RWPE2 (cell line): ENCODE data around the gene MTOR.

Source experiments
- ATAC-seq: fragments of 200-7000 bp; cut with Tn5 transposase; 3 replicates; pipeline ENCODE4 v1.9.1; 2021; ENCODE audit warnings: low read depth
- DNase-seq: peaks from one replicate; pipeline ENCODE4 v3.0.0-alpha.2; 2020; ENCODE audit warnings: low spot score
- H3K27ac ChIP-seq: fragments of 450-650 bp; 2 replicates; pipeline ENCODE4 v1.5.1; 2017; ENCODE audit warnings: mild to moderate bottlenecking; ENCODE audit not compliant: poor library complexity, severe bottlenecking
- H3K27me3 ChIP-seq: fragments of 250-450 bp; sonication (Bioruptor Pico); 2 replicates; pipeline ENCODE4 v1.5.1; 2021; ENCODE audit warnings: mild to moderate bottlenecking, moderate library complexity; ENCODE audit not compliant: insufficient read depth, poor library complexity, severe bottlenecking
- H3K36me3 ChIP-seq: fragments of 250-450 bp; sonication (Bioruptor Pico); 2 replicates; pipeline ENCODE4 v1.5.1; 2020; ENCODE audit warnings: low read depth, mild to moderate bottlenecking, moderate library complexity
- H3K4me1 ChIP-seq: fragments of 250-450 bp; sonication (Bioruptor Pico); 2 replicates; pipeline ENCODE4 v1.5.1; 2021; ENCODE audit warnings: mild to moderate bottlenecking, moderate library complexity; ENCODE audit not compliant: insufficient read depth, poor library complexity, severe bottlenecking
- H3K4me3 ChIP-seq: fragments of 250-450 bp; sonication (Bioruptor Pico); 2 replicates; pipeline ENCODE4 v1.5.1; 2021; ENCODE audit warnings: mild to moderate bottlenecking, moderate library complexity; ENCODE audit not compliant: severe bottlenecking
- H3K9me3 ChIP-seq: fragments of 250-450 bp; sonication (Bioruptor Pico); 2 replicates; pipeline ENCODE4 v1.5.1; 2021; ENCODE audit warnings: mild to moderate bottlenecking, moderate library complexity; ENCODE audit not compliant: severe bottlenecking
- TF ChIP-seq, protein P1 (sequence below): fragments of 450-650 bp; IDR thresholded peaks from one replicate; pipeline ENCODE4 v1.5.1; 2017; ENCODE audit warnings: mild to moderate bottlenecking, moderate library complexity; ENCODE audit not compliant: poor library complexity, severe bottlenecking

The MTOR gene

DNA sequence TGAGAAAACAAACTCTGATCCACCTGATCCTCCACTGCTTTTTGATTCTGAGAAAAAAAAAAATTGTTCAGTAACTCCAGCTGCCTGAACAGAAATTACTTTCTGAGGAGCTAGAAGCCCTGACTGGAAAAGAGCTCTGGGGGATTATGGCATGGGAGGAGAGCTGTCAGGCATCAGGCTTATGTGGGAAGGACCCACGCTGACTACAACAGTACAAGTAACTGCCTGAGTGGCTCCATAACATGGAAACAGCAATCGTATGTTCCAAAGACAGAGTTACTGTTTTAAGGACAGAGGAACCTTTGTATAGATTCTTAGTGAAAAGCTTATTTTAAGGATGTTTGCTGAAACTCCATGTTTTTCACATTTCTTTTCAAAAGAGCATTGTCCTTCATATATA lies 74.4 kb downstream of the MTOR start:
- Histone ChIP-seq H3K27ac (no peak overlapping the region), H3K27me3 (no peaks in the 10 kb centered on the region), H3K4me1 (no peaks in the 10 kb centered on the region), H3K4me3 (no peak overlapping the region), H3K36me3 (peaks cover 44% of the 10 kb centered on the region), H3K9me3 (no peaks in the 10 kb centered on the region)
- TF ChIP-seq, protein P1, sequence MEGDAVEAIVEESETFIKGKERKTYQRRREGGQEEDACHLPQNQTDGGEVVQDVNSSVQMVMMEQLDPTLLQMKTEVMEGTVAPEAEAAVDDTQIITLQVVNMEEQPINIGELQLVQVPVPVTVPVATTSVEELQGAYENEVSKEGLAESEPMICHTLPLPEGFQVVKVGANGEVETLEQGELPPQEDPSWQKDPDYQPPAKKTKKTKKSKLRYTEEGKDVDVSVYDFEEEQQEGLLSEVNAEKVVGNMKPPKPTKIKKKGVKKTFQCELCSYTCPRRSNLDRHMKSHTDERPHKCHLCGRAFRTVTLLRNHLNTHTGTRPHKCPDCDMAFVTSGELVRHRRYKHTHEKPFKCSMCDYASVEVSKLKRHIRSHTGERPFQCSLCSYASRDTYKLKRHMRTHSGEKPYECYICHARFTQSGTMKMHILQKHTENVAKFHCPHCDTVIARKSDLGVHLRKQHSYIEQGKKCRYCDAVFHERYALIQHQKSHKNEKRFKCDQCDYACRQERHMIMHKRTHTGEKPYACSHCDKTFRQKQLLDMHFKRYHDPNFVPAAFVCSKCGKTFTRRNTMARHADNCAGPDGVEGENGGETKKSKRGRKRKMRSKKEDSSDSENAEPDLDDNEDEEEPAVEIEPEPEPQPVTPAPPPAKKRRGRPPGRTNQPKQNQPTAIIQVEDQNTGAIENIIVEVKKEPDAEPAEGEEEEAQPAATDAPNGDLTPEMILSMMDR, result no peak
- no peak for DNase-seq
- ATAC-seq, result no peak

DNA sequence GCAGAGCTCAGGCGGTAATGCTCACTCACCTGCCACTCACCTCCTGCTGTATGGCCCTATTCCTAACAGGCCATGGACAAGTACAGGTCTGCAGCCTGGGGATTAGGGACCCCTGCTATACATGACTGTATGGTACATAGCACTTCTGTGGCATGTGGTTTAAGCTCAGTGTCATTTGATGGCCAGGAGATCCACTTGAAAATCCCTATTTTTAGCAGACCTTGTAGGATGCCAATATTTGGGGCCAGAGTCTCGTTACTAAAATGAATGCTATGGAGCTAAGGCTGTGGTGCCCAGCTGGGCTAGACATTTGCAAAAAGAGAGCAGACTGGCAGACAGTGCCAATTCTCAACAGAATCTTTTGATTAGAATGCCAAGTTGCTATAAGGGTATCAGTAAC lies 74.9 kb downstream of the MTOR start:
- TF ChIP-seq, protein P1, result no peak

GRCh38 chr1:11187000-11187399 lies 75.4 kb downstream of the MTOR start:
- TF ChIP-seq, protein P1, result no peak
- no peaks in the 10 kb centered on the region for H3K4me1 ChIP-seq
- no peaks in the 10 kb centered on the region for H3K9me3 ChIP-seq
- H3K36me3 ChIP-seq, result peaks cover 50% of the 10 kb centered on the region
- no peaks in the 10 kb centered on the region for H3K27me3 ChIP-seq
- ATAC-seq (no peak), DNase-seq (no peak)
- no peak overlapping the region for H3K4me3 ChIP-seq
- no peak overlapping the region for H3K27ac ChIP-seq

More for the DNA sequence above, 74.9 kb downstream of the MTOR start:
- H3K27ac ChIP-seq, result no peak overlapping the region
- ATAC-seq (no peak), DNase-seq (no peak)
- no peaks in the 10 kb centered on the region for H3K27me3 ChIP-seq
- no peak overlapping the region for H3K4me3 ChIP-seq
- H3K4me1 ChIP-seq, result no peaks in the 10 kb centered on the region
- H3K9me3 ChIP-seq, result no peaks in the 10 kb centered on the region
- peaks cover 49% of the 10 kb centered on the region for H3K36me3 ChIP-seq

GRCh38 chr1:11184973-11185372 lies 77.4 kb downstream of the MTOR start:
- H3K27ac ChIP-seq, result no peak overlapping the region

DNA sequence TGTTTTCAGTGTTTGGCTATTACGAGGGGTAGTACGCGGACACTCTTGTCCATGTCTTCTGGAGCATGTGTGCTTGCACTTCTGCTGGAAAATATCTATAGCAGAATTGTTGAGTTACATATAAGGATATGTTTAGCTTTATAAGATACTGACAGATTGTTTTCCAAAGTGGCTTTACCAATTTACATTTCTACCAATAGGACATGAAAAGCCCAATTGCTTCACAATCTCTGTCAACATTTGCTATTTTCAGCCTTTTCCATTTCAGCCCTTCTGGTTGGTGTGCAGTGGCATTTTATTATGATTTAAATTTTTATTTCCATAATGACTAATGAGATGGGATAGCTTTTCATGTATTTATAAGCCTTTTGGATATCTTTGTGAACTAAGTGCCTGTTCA lies 79.5 kb downstream of the MTOR start:
- TF ChIP-seq, protein P1, result no peak

More at GRCh38 chr1:11184973-11185372, 77.4 kb downstream of the MTOR start:
- Histone ChIP-seq H3K4me1 (no peaks in the 10 kb centered on the region), H3K27me3 (no peaks in the 10 kb centered on the region), H3K4me3 (no peak overlapping the region), H3K36me3 (peaks cover 41% of the 10 kb centered on the region), H3K9me3 (no peaks in the 10 kb centered on the region)
- ATAC-seq (no peak), DNase-seq (no peak)
- TF ChIP-seq, protein P1, result no peak

More for the DNA sequence above, 79.5 kb downstream of the MTOR start:
- no peak for ATAC-seq
- Histone ChIP-seq H3K9me3 (no peaks in the 10 kb centered on the region), H3K36me3 (peaks cover 42% of the 10 kb centered on the region), H3K27me3 (no peaks in the 10 kb centered on the region), H3K4me1 (no peaks in the 10 kb centered on the region), H3K4me3 (no peak overlapping the region), H3K27ac (no peak overlapping the region)
- no peak for DNase-seq
